SH-SY5Y (cell line): Measurements from ENCODE around the gene ZNF649.

Experiments used
- GATA2 ChIP-seq: IDR thresholded peaks from 2 replicates; pipeline ENCODE4 v1.6.1; 2011; ENCODE audit warnings: mild to moderate bottlenecking, low read depth, low read length
- GATA3 ChIP-seq: IDR thresholded peaks from 2 replicates; pipeline ENCODE4 v1.6.1; 2011; ENCODE audit warnings: low read depth, mild to moderate bottlenecking, low read length, moderate library complexity

DNA sequence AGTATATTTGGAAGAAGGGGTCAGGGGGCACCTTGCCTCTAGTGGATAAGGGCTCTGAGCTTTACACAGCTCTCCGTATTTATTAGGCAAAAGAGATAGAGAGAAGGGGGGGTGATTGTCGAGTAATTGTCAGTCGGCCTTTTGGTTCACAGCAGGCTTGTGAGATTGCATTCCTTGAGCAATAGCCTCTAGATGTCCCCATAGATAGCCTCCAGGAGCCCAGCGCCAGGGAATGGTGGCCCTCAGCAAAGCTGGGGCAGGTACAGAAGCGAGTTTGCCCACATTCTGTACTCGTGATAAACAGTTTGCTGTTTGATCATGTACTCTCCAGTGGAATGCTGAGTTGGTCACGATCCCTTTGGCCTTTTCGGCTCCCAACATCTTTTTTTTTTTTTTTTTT is 27.1 kb upstream of the ZNF649 start:
- TF ChIP-seq GATA2 (no peak), GATA3 (no peak)
